Measurements from ENCODE around the gene MYO1A. TPM values are rescaled to one million over a fixed set of nuclear protein-coding genes. Genes with fewer than 3 reads are reported as not detected.
A peak's percentile ranks its signal among the peaks of the same experiment; 100 is the strongest.

MYO1A gene
- total RNA-seq, 1 donor: 0.09 TPM

GRCh38 chr12:57090924-57091637 is 41.2 kb upstream of the MYO1A start:
- TF ChIP-seq CTCF (IDR thresholded peaks at IDR 0.05; ENCODE audit: insufficient read depth, low read length): peak; percentile 33
- no peak for DNase-seq (ENCODE audit: low read depth)
- H3K4me3 ChIP-seq (ENCODE audit: low read depth, low read length): peak overlapping the region; percentile 95

GRCh38 chr12:57090490-57090889 is 40.6 kb upstream of the MYO1A start:
- TF ChIP-seq CTCF (IDR thresholded peaks at IDR 0.05; ENCODE audit: insufficient read depth, low read length): no peak
- H3K4me3 ChIP-seq (ENCODE audit: low read depth, low read length): peak overlapping the region; percentile 95
- DNase-seq (ENCODE audit: low read depth): no peak

GRCh38 chr12:57089271-57090245 is 39.6 kb upstream of the MYO1A start:
- H3K4me3 ChIP-seq (ENCODE audit: low read depth, low read length): peak overlapping the region; percentile 95
- DNase-seq (ENCODE audit: low read depth): peak; percentile 69
- no peak for TF ChIP-seq CTCF (IDR thresholded peaks at IDR 0.05; ENCODE audit: insufficient read depth, low read length)

GRCh38 chr12:57088354-57089270 is 38.7 kb upstream of the MYO1A start, which contains the start of gene NAB2:
TSS of gene NAB2 (plus strand) at chr12:57089114. CDS start at chr12:57089272, 158 bp downstream.
- DNase-seq (ENCODE audit: low read depth): peak; percentile 97
- peak within 1 kb of the TSS; percentile 95 for H3K4me3 ChIP-seq (ENCODE audit: low read depth, low read length)
- no peak for TF ChIP-seq CTCF (IDR thresholded peaks at IDR 0.05; ENCODE audit: insufficient read depth, low read length)

- peak; percentile 96 for DNase-seq (ENCODE audit: low read depth)
- H3K4me3 ChIP-seq (ENCODE audit: low read depth, low read length): peak overlapping the region; percentile 69
- no peak for TF ChIP-seq CTCF (IDR thresholded peaks at IDR 0.05; ENCODE audit: insufficient read depth, low read length)
Measured at GRCh38 chr12:57087691-57088353, 37.9 kb upstream of the MYO1A start.

Measured in fibroblast of the aortic adventitia (primary cell).